GM13976 (cell line): ENCODE results near the gene TBC1D19.

Experiments
- DNase-seq: peaks from one replicate; pipeline ENCODE4 v3.0.0; 2012; ENCODE audit warnings: low spot score
- CTCF ChIP-seq: IDR thresholded peaks from 2 replicates; pipeline ENCODE4 v1.5.1; 2012; ENCODE audit warnings: borderline replicate concordance, mild to moderate bottlenecking; ENCODE audit not compliant: insufficient read depth; ENCODE audit errors: extremely low read depth, missing control alignments, control extremely low read depth
- in situ Hi-C: fragments of 300-500 bp; cut with MboI; formaldehyde crosslinking; loops from one replicate; pipeline ENCODE4 v1.12.0; 2022; ENCODE audit warnings: low sequenced_read_pairs, mixed read lengths, inconsistent platforms; ENCODE audit not compliant: unreplicated experiment

TBC1D19 gene

GRCh38 chr4:26594778-26595177 is 10.9 kb downstream of the TBC1D19 start:
- TF ChIP-seq CTCF, result no peak
- DNase-seq, result no peak

GRCh38 chr4:26596843-26597242 is 13.0 kb downstream of the TBC1D19 start:
- in situ Hi-C loops, result no loop called here
- DNase-seq, result no peak
- TF ChIP-seq CTCF, result no peak

More at GRCh38 chr4:26594778-26595177, 10.9 kb downstream of the TBC1D19 start:
- in situ Hi-C loops, result no loop called here

- no peak for DNase-seq
- in situ Hi-C loops, result no loop called here
- no peak for TF ChIP-seq CTCF
Observed at GRCh38 chr4:26601204-26601603, 17.3 kb downstream of the TBC1D19 start.

GRCh38 chr4:26607776-26608175 is 23.9 kb downstream of the TBC1D19 start:
- TF ChIP-seq CTCF, result no peak
- in situ Hi-C loops, result no loop called here

GRCh38 chr4:26609391-26609790 is 25.5 kb downstream of the TBC1D19 start:
- in situ Hi-C loops, result no loop called here

More at GRCh38 chr4:26607776-26608175, 23.9 kb downstream of the TBC1D19 start:
- no peak for DNase-seq

GRCh38 chr4:26609868-26610267 is 26.0 kb downstream of the TBC1D19 start:
- TF ChIP-seq CTCF, result no peak
- in situ Hi-C loops, result no loop called here
- no peak for DNase-seq

More at GRCh38 chr4:26609391-26609790, 25.5 kb downstream of the TBC1D19 start:
- TF ChIP-seq CTCF, result no peak
- DNase-seq, result no peak

- in situ Hi-C loops, result no loop called here
- DNase-seq, result no peak
Observed at GRCh38 chr4:26611372-26611771, 27.5 kb downstream of the TBC1D19 start.

More at GRCh38 chr4:26611372-26611771, 27.5 kb downstream of the TBC1D19 start:
- TF ChIP-seq CTCF, result no peak
